Neural progenitor cell (in vitro differentiated cells): Measurements from ENCODE around the gene PITPNM1.

Source experiments
- EZH2 ChIP-seq: fragments of 200-600 bp; sonication (generic); IDR thresholded peaks from 2 replicates; pipeline ENCODE4 v1.6.1; 2017; ENCODE audit warnings: antibody characterized with exemption, mild to moderate bottlenecking, moderate library complexity
- EZH2phosphoT487 ChIP-seq: fragments of 200-600 bp; sonication (generic); IDR thresholded peaks from 2 replicates; pipeline ENCODE4 v1.6.1; 2017; ENCODE audit warnings: antibody characterized with exemption
- TF ChIP-seq, protein P1 (sequence below): fragments of 200-600 bp; sonication (generic); IDR thresholded peaks from 2 replicates; pipeline ENCODE4 v1.5.1; 2017; ENCODE audit warnings: antibody characterized with exemption, mild to moderate bottlenecking

DNA sequence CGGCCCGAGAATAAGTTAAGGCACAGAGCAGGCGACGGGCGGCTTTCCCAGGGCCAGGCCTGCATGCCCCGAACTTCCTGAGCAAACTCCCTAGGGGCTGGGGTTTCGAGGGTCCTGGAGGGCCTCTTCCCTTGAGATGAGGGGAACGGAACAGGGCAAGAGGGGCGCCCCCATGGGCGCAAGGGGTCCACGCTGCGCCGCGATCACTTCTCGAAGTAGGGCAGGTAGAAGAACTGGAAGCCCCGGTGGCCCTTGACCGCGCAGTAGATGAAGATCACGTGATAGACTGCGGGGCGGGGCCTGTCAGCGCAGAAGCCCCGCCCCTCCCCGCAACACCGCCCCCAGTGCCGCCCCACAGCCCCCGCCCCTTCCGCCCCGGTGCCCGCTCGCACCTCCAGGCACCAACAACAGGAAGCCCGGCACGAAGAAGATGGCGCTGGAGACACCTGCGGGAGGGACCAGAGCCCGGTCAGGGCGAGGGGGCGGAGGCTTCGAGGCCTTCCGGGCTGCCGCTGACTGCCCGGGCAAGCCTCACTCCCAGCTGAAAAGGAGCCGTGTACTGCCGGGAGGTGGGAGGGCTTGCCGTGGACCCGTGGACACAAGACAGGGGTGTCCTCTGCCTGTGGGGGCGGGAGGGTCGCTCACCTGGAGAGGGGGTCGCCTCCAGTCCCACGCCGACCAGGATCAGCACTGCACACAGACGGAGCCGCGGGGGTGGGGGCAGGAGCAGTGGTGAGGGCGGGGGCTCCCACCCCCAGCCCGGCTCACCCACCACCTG lies 40.6 kb downstream of the PITPNM1 start:
- TF ChIP-seq EZH2, result no peak
- TF ChIP-seq, protein P1, sequence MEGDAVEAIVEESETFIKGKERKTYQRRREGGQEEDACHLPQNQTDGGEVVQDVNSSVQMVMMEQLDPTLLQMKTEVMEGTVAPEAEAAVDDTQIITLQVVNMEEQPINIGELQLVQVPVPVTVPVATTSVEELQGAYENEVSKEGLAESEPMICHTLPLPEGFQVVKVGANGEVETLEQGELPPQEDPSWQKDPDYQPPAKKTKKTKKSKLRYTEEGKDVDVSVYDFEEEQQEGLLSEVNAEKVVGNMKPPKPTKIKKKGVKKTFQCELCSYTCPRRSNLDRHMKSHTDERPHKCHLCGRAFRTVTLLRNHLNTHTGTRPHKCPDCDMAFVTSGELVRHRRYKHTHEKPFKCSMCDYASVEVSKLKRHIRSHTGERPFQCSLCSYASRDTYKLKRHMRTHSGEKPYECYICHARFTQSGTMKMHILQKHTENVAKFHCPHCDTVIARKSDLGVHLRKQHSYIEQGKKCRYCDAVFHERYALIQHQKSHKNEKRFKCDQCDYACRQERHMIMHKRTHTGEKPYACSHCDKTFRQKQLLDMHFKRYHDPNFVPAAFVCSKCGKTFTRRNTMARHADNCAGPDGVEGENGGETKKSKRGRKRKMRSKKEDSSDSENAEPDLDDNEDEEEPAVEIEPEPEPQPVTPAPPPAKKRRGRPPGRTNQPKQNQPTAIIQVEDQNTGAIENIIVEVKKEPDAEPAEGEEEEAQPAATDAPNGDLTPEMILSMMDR, result no peak
- no peak for TF ChIP-seq EZH2phosphoT487
